ENCODE data around the gene ENOPH1. TPM values are rescaled to one million over a fixed set of nuclear protein-coding genes. Genes with fewer than 3 reads are reported as not detected.
"Not testable (repeated sequence)": the region's sequence is repeated elsewhere in the genome, so short reads cannot be mapped to it uniquely, and the experiment has no call there.

ENOPH1 gene
- total and polyA plus RNA-seq, 2 of the 4 experiments (the other 2 are of a cell fraction): 18.0 to 36.0 TPM

DNA sequence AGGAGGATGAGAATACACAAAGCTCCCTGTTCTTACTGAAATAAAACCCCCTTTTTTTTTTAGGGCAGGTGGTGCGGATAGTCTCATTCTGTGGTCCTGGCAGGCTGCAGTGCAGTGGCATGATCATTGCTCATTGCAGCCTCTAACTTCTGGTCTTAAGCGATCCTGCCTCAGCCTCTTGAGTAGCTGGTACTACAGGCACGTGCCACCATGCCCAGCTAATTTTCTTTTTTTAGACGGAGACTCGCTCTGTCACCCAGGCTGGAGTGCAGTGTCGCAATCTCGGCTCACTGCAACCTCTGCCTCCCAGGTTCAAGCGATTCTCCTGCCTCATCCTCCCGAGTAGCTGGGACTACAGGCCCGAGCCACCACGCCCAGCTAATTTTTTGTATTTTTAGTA is 15.3 kb upstream of the ENOPH1 start:
- H3K36me3 ChIP-seq (ENCODE audit: control insufficient read depth, insufficient read depth, low read length); dilution Hi-C loops (cut with HindIII; ENCODE audit: low sequenced_read_pairs, unreplicated experiment): not testable (repeated sequence)

More for the DNA sequence above, 15.3 kb upstream of the ENOPH1 start:
- H2AFZ ChIP-seq (replicated peaks; ENCODE audit: low read length, poor library complexity); DNase-seq; BruUV-seq (replicated peaks); H3K18ac ChIP-seq (ENCODE audit: low read depth, low read length); ATAC-seq (ENCODE audit: low read depth); H3K9ac ChIP-seq (ENCODE audit: low read depth, low read length); H3K4me3 ChIP-seq (ENCODE audit: insufficient read depth, low read depth, low read length); H4K5ac ChIP-seq (ENCODE audit: low read depth, low read length); H3K4me2 ChIP-seq (ENCODE audit: low read depth, low read length); H2AK9ac ChIP-seq (replicated peaks; ENCODE audit: low read depth, low read length, poor library complexity); H3K23ac ChIP-seq (ENCODE audit: low read depth, low read length); H3K14ac ChIP-seq (replicated peaks; ENCODE audit: low read depth, low read length); H2AK5ac ChIP-seq (ENCODE audit: low read depth, low read length); H3K4me1 ChIP-seq (ENCODE audit: control insufficient read depth, insufficient read depth, low read length); H2BK120ac ChIP-seq (ENCODE audit: low read depth, low read length); H3K27me3 ChIP-seq (ENCODE audit: control insufficient read depth, insufficient read depth, low read length); POLR2A ChIA-PET (ENCODE audit: unreplicated experiment); H3K9me1 ChIP-seq (ENCODE audit: insufficient read depth, low read length); H2BK20ac ChIP-seq (ENCODE audit: low read depth, low read length); H4K20me1 ChIP-seq (ENCODE audit: insufficient read depth, low read length); H3K9me3 ChIP-seq (ENCODE audit: control insufficient read depth, insufficient read depth, low read length); H3K4ac ChIP-seq (ENCODE audit: low read depth, low read length); H4K91ac ChIP-seq (ENCODE audit: insufficient read depth, low read depth, low read length); intact Hi-C loops (cut with micrococcal nuclease); H2BK15ac ChIP-seq (ENCODE audit: low read depth, low read length); H3K27ac ChIP-seq (ENCODE audit: insufficient read depth, low read length); H4K8ac ChIP-seq (ENCODE audit: low read depth in 2 of 2, low read length in 2 of 2); H3K79me1 ChIP-seq (ENCODE audit: low read depth in 1 of 2, low read length in 2 of 2); H2BK5ac ChIP-seq (ENCODE audit: low read depth, low read length, poor library complexity, severe bottlenecking); H3K56ac ChIP-seq (ENCODE audit: extremely low read depth, insufficient read depth, low read length): not testable (repeated sequence)
- in situ Hi-C loops (cut with MboI; ENCODE audit: low sequenced_read_pairs): loop anchor here (5.0 kb wide), 1 partner anchor 33 kb away; no protein-coding TSS in a partner anchor
- 98% methylated on average over 7 of the region's 11 CpGs; no CpG with 5 or more reads in 1 of the 2 experiments for WGBS, 2 experiments (ENCODE audit: extremely low coverage in 2 of 2, insufficient read length in 1 of 2)
- CTCF ChIA-PET: interaction anchor here (1.1 kb wide), 1 partner anchor 10 kb away, joined by 3 read pairs; no protein-coding TSS in a partner anchor
